ENCODE data around the gene P2RX6.

GRCh38 chr22:20976291-20976877, 38.6 kb upstream of the P2RX6 start:
- no peak for TF ChIP-seq CTCF (IDR thresholded peaks at IDR 0.05; ENCODE audit: insufficient read depth, low read depth, low read length)
- TF ChIP-seq EZH2 (IDR thresholded peaks at IDR 0.05; ENCODE audit: insufficient read depth, low read length), result no peak

Measured in astrocyte (in vitro differentiated cells and primary cell).